Keratinocyte (primary cell): Measurements from ENCODE around the gene SOWAHA. TPM values are rescaled to one million over a fixed set of nuclear protein-coding genes. Genes with fewer than 3 reads are reported as not detected.

Source experiments
- DNase-seq: peaks from one replicate; pipeline ENCODE4 v3.0.0-alpha.2; 2011; ENCODE audit warnings: low read depth, missing footprints, low spot score
- FAIRE-seq: peaks from 2 replicates; lab custom pipeline; 2011; peaks lifted over from hg19 to GRCh38; lab: Jason Lieb, UNC
- H2AFZ ChIP-seq: 2 replicates; pipeline ENCODE4 v1.6.0; 2012; ENCODE audit warnings: low read length, control low read depth, inconsistent platforms; ENCODE audit not compliant: control insufficient read depth
- H3K27ac ChIP-seq: 2 replicates; pipeline ENCODE4 v1.5.1; 2011; ENCODE audit warnings: low read length; ENCODE audit not compliant: control insufficient read depth, insufficient read depth
- H3K27me3 ChIP-seq: 3 replicates; pipeline ENCODE4 v1.6.0; 2011; ENCODE audit warnings: low read length; ENCODE audit not compliant: control insufficient read depth, insufficient read depth; ENCODE audit errors: extremely low read depth
- H3K36me3 ChIP-seq, 2 experiments: 2 replicates in 1 of 2; 3 replicates in 1 of 2; pipeline ENCODE4 v1.5.1; 2011; ENCODE audit warnings: low read length in 2 of 2, mild to moderate bottlenecking in 1 of 2; ENCODE audit not compliant: control insufficient read depth in 2 of 2, insufficient read depth in 2 of 2; ENCODE audit errors: extremely low read depth in 1 of 2
- H3K4me1 ChIP-seq: 3 replicates; pipeline ENCODE4 v1.5.1; 2011; ENCODE audit warnings: low read length; ENCODE audit not compliant: control insufficient read depth, insufficient read depth; ENCODE audit errors: extremely low read depth
- H3K4me2 ChIP-seq: 3 replicates; pipeline ENCODE4 v1.6.0; 2011; ENCODE audit warnings: low read depth, low read length; ENCODE audit not compliant: control insufficient read depth, insufficient read depth; ENCODE audit errors: extremely low read depth
- H3K4me3 ChIP-seq, 3 experiments: fragments of 200-600 bp in 1 of 3; sonication (generic) in 1 of 3; 2 replicates in 2 of 3; 3 replicates in 1 of 3; pipeline ENCODE4 v1.5.1; 2011 to 2016; ENCODE audit warnings: low read length in 3 of 3, mild to moderate bottlenecking in 3 of 3, control low read depth in 2 of 3, inconsistent platforms in 1 of 3, low read depth in 1 of 3, mixed read lengths in 1 of 3, mixed run types in 1 of 3, moderate library complexity in 1 of 3; ENCODE audit not compliant: control insufficient read depth in 2 of 3, insufficient read depth in 2 of 3; ENCODE audit errors: extremely low read depth in 1 of 3
- H3K79me2 ChIP-seq: 2 replicates; pipeline ENCODE4 v1.6.0; 2012; ENCODE audit warnings: low read length; ENCODE audit not compliant: control insufficient read depth, insufficient read depth
- H3K9ac ChIP-seq: 3 replicates; pipeline ENCODE4 v1.6.0; 2011; ENCODE audit warnings: low read length; ENCODE audit not compliant: control insufficient read depth, insufficient read depth; ENCODE audit errors: extremely low read depth
- H3K9me1 ChIP-seq: 3 replicates; pipeline ENCODE4 v1.6.0; 2011; ENCODE audit warnings: low read length; ENCODE audit not compliant: control insufficient read depth, insufficient read depth; ENCODE audit errors: extremely low read depth
- H3K9me3 ChIP-seq: 2 replicates; pipeline ENCODE4 v1.5.1; 2012; ENCODE audit warnings: low read depth, low read length; ENCODE audit not compliant: control insufficient read depth
- H4K20me1 ChIP-seq: 3 replicates; pipeline ENCODE4 v1.6.0; 2011; ENCODE audit warnings: low read length; ENCODE audit not compliant: control insufficient read depth, insufficient read depth; ENCODE audit errors: extremely low read depth
- CTCF ChIP-seq, 3 experiments: IDR thresholded peaks in 1 of 3; conservative IDR thresholded peaks in 1 of 3; optimal IDR thresholded peaks in 1 of 3; 2 replicates in 2 of 3; 3 replicates in 1 of 3; pipeline versions ENCODE3 to v1.5.1; 2011; ENCODE audit warnings: low read length in 3 of 3, mild to moderate bottlenecking in 3 of 3, moderate library complexity in 2 of 3, control low read depth in 1 of 3, inconsistent platforms in 1 of 3; ENCODE audit not compliant: insufficient read depth in 2 of 3; ENCODE audit errors: extremely low read depth in 1 of 3
- EZH2 ChIP-seq: IDR thresholded peaks from one replicate; pipeline ENCODE4 v1.6.1; 2012; ENCODE audit warnings: inconsistent platforms, mild to moderate bottlenecking, low read length, moderate library complexity
- dilution Hi-C: fragments of 300-500 bp; cut with MboI; formaldehyde crosslinking; loops from one replicate; pipeline ENCODE4 v1.7.0; 2020; ENCODE audit warnings: low sequenced_read_pairs; ENCODE audit not compliant: extremely low pct_ligation_motif_present
- polyA plus RNA-seq, 5 experiments: library from polyadenylated mRNA; depleted of rRNA in 3 of 5; stranded (reverse) in 3 of 5; stranded (forward) in 1 of 5; unstranded in 1 of 5; fragments of >200 nt; gene quantifications; 1 replicate in 1 of 5; 2 replicates in 3 of 5; 3 replicates in 1 of 5; pipeline versions ENCODE4 v1.2.1 to v1.2.3, GENCODE V29; 2011 to 2012; ENCODE audit warnings: missing spikeins in 2 of 5, low read depth in 1 of 5, low replicate concordance in 1 of 5

The SOWAHA gene
- polyA plus RNA-seq, 1 donor (not counting 4 experiments of a cell fraction or from before 2014, with no cell fraction given), result not detected

- TF ChIP-seq EZH2, result no peak
- no peak for TF ChIP-seq CTCF (optimal IDR thresholded peaks at IDR 0.05 in 1 of 3, IDR thresholded peaks at IDR 0.05 in 1 of 3, conservative IDR thresholded peaks at IDR 0.05 in 1 of 3; ENCODE audit: extremely low read depth in 1 of 3, insufficient read depth in 2 of 3, low read length in 3 of 3)
- dilution Hi-C loops, result no loop called here
- H3K27ac ChIP-seq, result no peak overlapping the region
Observed at GRCh38 chr5:132840313-132840712, 27.2 kb downstream of the SOWAHA start.

DNA sequence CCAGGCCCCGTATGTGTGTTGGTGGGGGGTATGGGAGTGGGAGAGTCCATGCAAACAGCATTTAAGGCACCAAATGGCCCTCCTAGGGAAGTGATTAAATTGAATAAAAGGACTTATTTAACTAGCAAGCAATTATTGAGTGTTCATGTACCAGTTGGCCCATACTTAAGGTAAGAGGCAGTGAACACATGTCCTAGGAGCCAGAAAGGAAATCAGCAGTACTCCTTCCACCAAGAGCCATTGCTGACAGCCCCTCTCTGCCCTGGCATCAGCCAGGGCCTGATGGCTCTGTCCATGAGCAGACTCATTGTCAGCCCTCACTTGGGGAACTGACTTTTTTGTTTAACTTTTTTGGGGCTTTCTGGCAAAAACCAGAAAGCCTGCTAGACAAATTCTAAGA is 27.8 kb downstream of the SOWAHA start:
- no peaks in the 10 kb centered on the region for H3K79me2 ChIP-seq
- no peaks in the 10 kb centered on the region for H4K20me1 ChIP-seq
- no peaks in the 10 kb centered on the region for H3K9me1 ChIP-seq
- TF ChIP-seq CTCF (optimal IDR thresholded peaks at IDR 0.05 in 1 of 3, IDR thresholded peaks at IDR 0.05 in 1 of 3, conservative IDR thresholded peaks at IDR 0.05 in 1 of 3; ENCODE audit: extremely low read depth in 1 of 3, insufficient read depth in 2 of 3, low read length in 3 of 3) (no peak), EZH2 (no peak)
- H2AFZ ChIP-seq, result no peak overlapping the region
- H3K27me3 ChIP-seq, result no peaks in the 10 kb centered on the region
- DNase-seq, result no peak
- no peak overlapping the region for H3K27ac ChIP-seq
- H3K9me3 ChIP-seq, result no peaks in the 10 kb centered on the region
- H3K9ac ChIP-seq, result no peak overlapping the region
- FAIRE-seq, result no peak
- H3K4me2 ChIP-seq, result no peak overlapping the region
- no peaks in the 10 kb centered on the region for H3K36me3 ChIP-seq
- no peak overlapping the region for H3K4me3 ChIP-seq
- H3K4me1 ChIP-seq, result peaks cover 12% of the 10 kb centered on the region
- dilution Hi-C loops, result no loop called here

More at GRCh38 chr5:132840313-132840712, 27.2 kb downstream of the SOWAHA start:
- Histone ChIP-seq H3K4me2 (no peak overlapping the region), H4K20me1 (no peaks in the 10 kb centered on the region), H3K9ac (no peak overlapping the region), H3K4me1 (peaks cover 12% of the 10 kb centered on the region), H3K4me3 (no peak overlapping the region), H3K9me1 (no peaks in the 10 kb centered on the region), H3K27me3 (no peaks in the 10 kb centered on the region), H3K79me2 (no peaks in the 10 kb centered on the region), H3K9me3 (no peaks in the 10 kb centered on the region), H3K36me3 (no peaks in the 10 kb centered on the region), H2AFZ (no peak overlapping the region)
- FAIRE-seq (no peak), DNase-seq (no peak)
